ENCODE measurements around the gene AFDN. TPM values are rescaled to one million over a fixed set of nuclear protein-coding genes. Genes with fewer than 3 reads are reported as not detected.

The AFDN gene
- total and polyA plus RNA-seq, 10 of the 15 experiments (the other 5 are each of a cell fraction or from before 2014, with no cell fraction given), result 5.7 to 68.2 (median 45.1) TPM

DNA sequence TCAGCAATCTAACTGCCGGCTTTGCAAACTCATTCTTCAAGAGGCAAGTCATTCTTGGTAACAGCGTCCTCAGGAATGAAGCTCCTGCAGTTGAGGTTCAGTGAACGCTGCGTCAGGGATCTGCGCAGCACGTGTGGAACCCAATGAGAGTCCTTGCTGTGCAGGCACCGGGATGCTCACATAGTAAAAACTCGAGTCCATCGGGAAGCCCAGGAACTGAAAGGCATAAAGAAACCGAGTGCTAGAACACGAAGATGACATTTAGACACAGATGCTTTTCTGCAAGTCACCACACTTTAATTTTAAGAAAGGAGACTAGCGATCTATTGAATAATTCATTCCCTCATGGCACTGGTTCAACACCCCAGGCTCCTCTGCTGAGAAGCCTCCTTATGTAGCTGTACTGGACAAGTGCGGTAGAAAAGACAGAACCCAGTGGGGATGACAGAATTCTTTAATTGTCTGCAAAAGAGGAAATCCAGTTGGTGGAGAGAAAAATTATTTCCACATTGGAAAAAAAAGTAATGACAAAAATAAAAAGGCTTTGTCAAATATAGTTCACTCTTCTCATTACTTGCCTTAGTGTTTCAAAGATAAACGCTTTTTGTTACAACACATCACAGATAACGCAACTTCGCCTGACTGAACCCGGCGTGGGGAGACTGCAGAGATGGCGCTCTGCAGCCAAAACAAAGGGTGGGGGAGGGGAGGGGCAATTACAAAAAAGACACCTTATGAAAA, 1.9 kb upstream of the AFDN start:
- Histone ChIP-seq H2AFZ (ENCODE audit: control insufficient read depth, low read depth, low read length) (no peak overlapping the region), H3K4me3 (no peak overlapping the region), H3K4me1 (ENCODE audit: control insufficient read depth, insufficient read depth, low read length) (peaks cover 9% of the 10 kb centered on the region), H4K20me1 (ENCODE audit: control insufficient read depth, insufficient read depth) (no peaks in the 10 kb centered on the region), H3K9me3 (replicated peaks; ENCODE audit: control insufficient read depth, insufficient read depth, low read length) (no peaks in the 10 kb centered on the region), H3K27ac (ENCODE audit: control insufficient read depth, insufficient read depth) (no peak overlapping the region), H3K79me2 (ENCODE audit: control insufficient read depth, insufficient read depth, low read length) (peaks cover 23% of the 10 kb centered on the region), H3K4me2 (ENCODE audit: control insufficient read depth, insufficient read depth) (no peak overlapping the region; the same call in 1 of the 2 replicates), H3K9ac (ENCODE audit: control insufficient read depth, insufficient read depth, low read length) (no peak overlapping the region), H3K27me3 (replicated peaks in 1 of 2; ENCODE audit: control insufficient read depth in 2 of 2, insufficient read depth in 2 of 2, low read length in 1 of 2) (peaks cover 0 to 3% of the 10 kb centered on the region in 2 experiments; a peak in 3 of 4 replicates), H3K36me3 (ENCODE audit: control insufficient read depth in 2 of 2, insufficient read depth in 2 of 2, low read length in 1 of 2) (no peaks in the 10 kb centered on the region)
- intact Hi-C loops (cut with micrococcal nuclease; ENCODE audit: unreplicated experiment), result no loop called here
- DNase-seq (ENCODE audit: low read depth, low spot score), result no peak
- BruUV-seq (replicated peaks), result no TSS peak
- ATAC-seq, result no peak
- ChIA-PET RAD21 (ENCODE audit: unreplicated experiment) (no interaction called here), POLR2A (no interaction called here), SMC1A (ENCODE audit: uncharacterized antibody, unreplicated experiment) (no interaction called here), CTCF (no interaction called here)
- in situ Hi-C loops (cut with MboI), result no loop called here
- 40% methylated on average over 19 of the region's 19 CpGs for WGBS (ENCODE audit: insufficient coverage, insufficient replicate concordance, low lambda C conversion rate, missing lambda C conversion rate)
- FAIRE-seq, result no peak
- TF ChIP-seq ESRRA (IDR thresholded peaks at IDR 0.05; ENCODE audit: low read length) (no peak), CUX1 (IDR thresholded peaks at IDR 0.05; ENCODE audit: insufficient replicate concordance, low read depth, low read length) (no peak), POU2F2 (IDR thresholded peaks at IDR 0.05; ENCODE audit: borderline replicate concordance, low read depth, low read length) (no peak), ZBTB4 (CRISPR knock-in tag; IDR thresholded peaks at IDR 0.05) (no peak), IRF4 (IDR thresholded peaks at IDR 0.05; ENCODE audit: low read depth, low read length) (no peak), TARDBP (IDR thresholded peaks at IDR 0.05; ENCODE audit: borderline replicate concordance) (no peak), FOXM1 (IDR thresholded peaks at IDR 0.05; ENCODE audit: low read depth, low read length) (no peak), ZNF622 (IDR thresholded peaks at IDR 0.05) (no peak), E2F8 (IDR thresholded peaks at IDR 0.05; ENCODE audit: low read depth, partially characterized antibody) (no peak)

All from GM12878 (cell line).